Calu3 (cell line): ENCODE data around the gene SLC9A2. TPM values are rescaled to one million over a fixed set of nuclear protein-coding genes. Genes with fewer than 3 reads are reported as not detected.

Source experiments
- BruUV-seq: library from RNA; stranded (reverse); fragments of 400-500 nt; replicated peaks from 2 replicates; lab custom pipeline; 2021; lab: Mats Ljungman, UMichigan
- CTCF ChIA-PET: fragments of 300-600 bp; sonication (Branson Sonifier 250); formaldehyde crosslinking; loops from one replicate; lab custom pipeline; 2022; ENCODE audit warnings: antibody characterized with exemption; lab: Charles Lee
- DNase-seq: peaks from one replicate; pipeline ENCODE4 v3.0.0; 2022
- H3K27ac Mint-ChIP-seq: one replicate; pipeline ENCODE4 v1.8.0; 2022; ENCODE audit warnings: mixed read lengths; ENCODE audit not compliant: unreplicated experiment
- H3K27me3 Mint-ChIP-seq: one replicate; pipeline ENCODE4 v1.8.0; 2022; ENCODE audit warnings: mixed read lengths; ENCODE audit not compliant: unreplicated experiment
- H3K36me3 Mint-ChIP-seq: one replicate; pipeline ENCODE4 v1.8.0; 2022; ENCODE audit warnings: mild to moderate bottlenecking, moderate library complexity, mixed read lengths; ENCODE audit not compliant: insufficient read depth, unreplicated experiment
- H3K4me1 Mint-ChIP-seq: one replicate; pipeline ENCODE4 v1.8.0; 2022; ENCODE audit warnings: mild to moderate bottlenecking, low read depth, mixed read lengths; ENCODE audit not compliant: unreplicated experiment
- H3K4me3 Mint-ChIP-seq: one replicate; pipeline ENCODE4 v1.8.0; 2022; ENCODE audit warnings: mild to moderate bottlenecking, low read depth, moderate library complexity, mixed read lengths; ENCODE audit not compliant: unreplicated experiment
- H3K9me3 Mint-ChIP-seq: one replicate; pipeline ENCODE4 v1.8.0; 2022; ENCODE audit warnings: low read depth, mixed read lengths; ENCODE audit not compliant: unreplicated experiment
- CTCF ChIP-seq: fragments of 200-600 bp; IDR thresholded peaks from one replicate; pipeline ENCODE4 v1.8.0; 2022; ENCODE audit warnings: antibody characterized with exemption; ENCODE audit not compliant: unreplicated experiment
- intact Hi-C: fragments of 100-400 bp; cut with micrococcal nuclease; formaldehyde crosslinking; loops from one replicate; pipeline ENCODE4 v1.10.0; 2022; ENCODE audit not compliant: unreplicated experiment
- total RNA-seq: library from RNA; stranded (reverse); gene quantifications from 2 replicates; pipeline ENCODE4 v1.2.3, GENCODE V29; 2022

The SLC9A2 gene
- total RNA-seq, 1 experiment from 2014 or later: 5.7 TPM

GRCh38 chr2:102704531-102704930 lies 85.2 kb downstream of the SLC9A2 start:
- intact Hi-C loops: loop anchor here (10.0 kb wide), 1 partner anchor 260 kb away; no protein-coding TSS in a partner anchor
- no peak for TF ChIP-seq CTCF
- no TSS peak for BruUV-seq
- CTCF ChIA-PET: interaction anchor here (1.4 kb wide), 1 partner anchor 67 kb away, joined by 3 read pairs; no protein-coding TSS in a partner anchor
- H3K36me3 Mint-ChIP-seq: peaks cover 4% of the 10 kb centered on the region
- DNase-seq: no peak
- no peaks in the 10 kb centered on the region for H3K9me3 Mint-ChIP-seq
- H3K4me3 Mint-ChIP-seq: no peak overlapping the region
- peaks cover 13% of the 10 kb centered on the region for H3K4me1 Mint-ChIP-seq
- no peak overlapping the region for H3K27ac Mint-ChIP-seq
- H3K27me3 Mint-ChIP-seq: no peaks in the 10 kb centered on the region

- DNase-seq: no peak
- CTCF ChIA-PET: interaction anchor here (0.7 kb wide), 1 partner anchor 46 kb away, joined by 7 read pairs; no protein-coding TSS in a partner anchor
- no peak for TF ChIP-seq CTCF
- intact Hi-C loops: loop anchor here (10.0 kb wide), 1 partner anchor 263 kb away; no protein-coding TSS in a partner anchor
- Mint-ChIP-seq H3K27ac (no peak overlapping the region), H3K9me3 (no peaks in the 10 kb centered on the region), H3K4me1 (peaks cover 13% of the 10 kb centered on the region), H3K27me3 (no peaks in the 10 kb centered on the region), H3K36me3 (peaks cover 4% of the 10 kb centered on the region), H3K4me3 (no peak overlapping the region)
- BruUV-seq: no TSS peak
Measured at GRCh38 chr2:102707796-102708695, 88.7 kb downstream of the SLC9A2 start.

- H3K27ac Mint-ChIP-seq: no peak overlapping the region
Measured at GRCh38 chr2:102708847-102709559, 89.7 kb downstream of the SLC9A2 start.

More at GRCh38 chr2:102708847-102709559, 89.7 kb downstream of the SLC9A2 start:
- no TSS peak for BruUV-seq
- CTCF ChIA-PET: no interaction called here
- Mint-ChIP-seq H3K27me3 (no peaks in the 10 kb centered on the region), H3K4me3 (no peak overlapping the region), H3K36me3 (peaks cover 4% of the 10 kb centered on the region), H3K9me3 (no peaks in the 10 kb centered on the region), H3K4me1 (peaks cover 13% of the 10 kb centered on the region)
- no peak for TF ChIP-seq CTCF
- DNase-seq: peak; percentile 19
- intact Hi-C loops: loop anchor here (10.0 kb wide), 1 partner anchor 264 kb away; no protein-coding TSS in a partner anchor
